SK-N-SH (cell line): ENCODE measurements around the gene SHLD2.
"Not testable (repeated sequence)": the region's sequence is repeated elsewhere in the genome, so short reads cannot be mapped to it uniquely, and the experiment has no call there.

ENCODE experiments used
- CTCF ChIP-seq: fragments of 200-600 bp; sonication (generic); IDR thresholded peaks from 2 replicates; pipeline ENCODE4 v1.6.1; 2017; ENCODE audit warnings: antibody characterized with exemption, mild to moderate bottlenecking, moderate library complexity
- EP300 ChIP-seq, 2 experiments: IDR thresholded peaks; 2 replicates each; pipeline versions ENCODE4 v1.4.0 to v1.6.1; 2012; ENCODE audit warnings: borderline replicate concordance in 1 of 2, low read depth in 1 of 2, low read length in 1 of 2
- EZH2phosphoT487 ChIP-seq: fragments of 200-600 bp; sonication (generic); IDR thresholded peaks from 2 replicates; pipeline ENCODE4 v1.6.1; 2017; ENCODE audit warnings: low read depth, mixed run types, mild to moderate bottlenecking, antibody characterized with exemption, moderate library complexity, borderline replicate concordance
- FOXM1 ChIP-seq: IDR thresholded peaks from 2 replicates; pipeline ENCODE4 v1.4.0; 2012; ENCODE audit warnings: low read depth, mild to moderate bottlenecking
- GATA2 ChIP-seq: sonication (generic); formaldehyde crosslinking; IDR thresholded peaks from 2 replicates; pipeline ENCODE4 v1.5.0; 2020; ENCODE audit warnings: mild to moderate bottlenecking, missing genetic modification reagents
- MAX ChIP-seq: IDR thresholded peaks from 2 replicates; pipeline ENCODE4 v1.4.0; 2012; ENCODE audit warnings: low read depth
- MXI1 ChIP-seq: IDR thresholded peaks from 2 replicates; pipeline ENCODE4 v1.6.1; 2012; ENCODE audit warnings: mild to moderate bottlenecking, low read depth, low read length, improper control_type of control experiment
- RAD21 ChIP-seq: IDR thresholded peaks from 2 replicates; pipeline ENCODE4 v1.6.1; 2012; ENCODE audit warnings: mild to moderate bottlenecking, low read length
- REST ChIP-seq: IDR thresholded peaks from 2 replicates; pipeline ENCODE4 v1.6.1; 2012; ENCODE audit warnings: mild to moderate bottlenecking, low read depth, low read length, moderate library complexity
- TAF1 ChIP-seq: IDR thresholded peaks from 2 replicates; pipeline ENCODE4 v1.6.1; 2012; ENCODE audit warnings: low read depth, mild to moderate bottlenecking, low read length, moderate library complexity, borderline replicate concordance
- YY1 ChIP-seq: IDR thresholded peaks from 2 replicates; pipeline ENCODE4 v1.4.0; 2012; ENCODE audit warnings: low read depth, mild to moderate bottlenecking

DNA sequence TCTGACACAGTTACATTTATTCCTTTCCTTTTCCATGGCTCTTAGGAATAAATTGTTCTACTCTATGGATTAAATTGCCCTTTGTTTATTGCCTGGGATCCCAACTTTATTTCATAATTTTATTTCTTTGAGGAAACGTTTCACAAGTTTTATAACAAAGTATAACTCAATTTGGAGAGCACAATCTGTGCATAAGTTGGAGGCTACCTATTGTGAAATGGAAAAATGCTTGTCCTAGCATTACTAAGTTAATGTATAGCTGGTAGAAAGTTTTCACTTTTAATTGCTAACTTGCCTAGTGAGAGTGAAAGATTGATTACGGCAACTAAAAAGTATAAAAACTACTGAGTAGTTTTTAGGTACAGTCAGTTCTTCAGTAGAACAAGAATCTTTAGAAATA is 32.0 kb downstream of the SHLD2 start:
- not testable (repeated sequence) for TF ChIP-seq TAF1; RAD21; CTCF; REST; GATA2 (CRISPR knock-in tag); EZH2phosphoT487; EP300 (IDR thresholded peaks at IDR 0.05; ENCODE audit: borderline replicate concordance in 1 of 2, low read depth in 1 of 2, low read length in 1 of 2); FOXM1; MXI1; MAX; YY1
